GM12878 (cell line): ENCODE results near the gene FFAR2. TPM values are rescaled to one million over a fixed set of nuclear protein-coding genes. Genes with fewer than 3 reads are reported as not detected.
A peak's percentile ranks its signal among the peaks of the same experiment; 100 is the strongest.

Experiments used
- CBX3 ChIP-seq: fragments of 200-600 bp; sonication (generic); IDR thresholded peaks from 2 replicates; pipeline ENCODE4 v1.6.1; 2016; ENCODE audit warnings: low read depth, borderline replicate concordance
- CEBPB ChIP-seq, 2 experiments: fragments of 150-350 bp in 1 of 2; IDR thresholded peaks; 2 replicates each; pipeline ENCODE4 v1.6.1; 2012 to 2014; ENCODE audit warnings: low read depth in 2 of 2, low read length in 2 of 2, borderline replicate concordance in 1 of 2, inconsistent platforms in 1 of 2
- FOXM1 ChIP-seq: IDR thresholded peaks from 2 replicates; pipeline ENCODE4 v1.6.1; 2012; ENCODE audit warnings: low read depth, mild to moderate bottlenecking, inconsistent platforms, low read length, moderate library complexity
- IKZF1 ChIP-seq: fragments of 450-650 bp; conservative IDR thresholded peaks from 2 replicates; pipeline ENCODE4 v1.6.1; 2017; ENCODE audit warnings: antibody characterized with exemption, mild to moderate bottlenecking
- IKZF2 ChIP-seq, 2 experiments: fragments of 450-650 bp; IDR thresholded peaks; 2 replicates each; pipeline ENCODE4 v1.6.1; 2017; ENCODE audit warnings: mild to moderate bottlenecking in 2 of 2, moderate library complexity in 2 of 2
- IRF4 ChIP-seq: IDR thresholded peaks from 2 replicates; pipeline ENCODE4 v1.6.1; 2011; ENCODE audit warnings: low read depth, low read length
- PAX8 ChIP-seq: fragments of 450-650 bp; IDR thresholded peaks from 2 replicates; pipeline ENCODE4 v1.6.1; 2017; ENCODE audit warnings: mild to moderate bottlenecking, moderate library complexity
- PML ChIP-seq: IDR thresholded peaks from 2 replicates; pipeline ENCODE4 v1.6.1; 2012; ENCODE audit warnings: low read length, inconsistent platforms
- POLR2A ChIP-seq: IDR thresholded peaks from 2 replicates; pipeline ENCODE4 v1.6.1; 2011; ENCODE audit warnings: low read depth, mild to moderate bottlenecking, low read length
- POLR2AphosphoS5 ChIP-seq: IDR thresholded peaks from 2 replicates; pipeline ENCODE4 v1.6.1; 2011; ENCODE audit warnings: mild to moderate bottlenecking, low read length, inconsistent platforms
- SIN3A ChIP-seq: IDR thresholded peaks from 2 replicates; pipeline ENCODE4 v1.6.1; 2012; ENCODE audit warnings: low read depth, low read length, improper control_type of control experiment
- SMAD1 ChIP-seq: fragments of 450-650 bp; IDR thresholded peaks from 2 replicates; pipeline ENCODE4 v1.6.1; 2018; ENCODE audit warnings: mild to moderate bottlenecking, low read depth; ENCODE audit not compliant: partially characterized antibody
- SMARCA5 ChIP-seq: fragments of 450-650 bp; IDR thresholded peaks from 2 replicates; pipeline ENCODE4 v1.6.1; 2017; ENCODE audit warnings: mild to moderate bottlenecking
- ZSCAN29 ChIP-seq: fragments of 450-650 bp; IDR thresholded peaks from 2 replicates; pipeline ENCODE4 v1.6.1; 2017; ENCODE audit warnings: mild to moderate bottlenecking, moderate library complexity
- polyA plus RNA-seq, 11 experiments: library from polyadenylated mRNA; depleted of rRNA in 4 of 11; unstranded in 6 of 11; stranded (reverse) in 5 of 11; fragments of >200 nt; fragmentation: Nextera tagmentation in 4 of 11; fragmentation: Illumina TruSeq in 1 of 11; extraction: Ambion mirVana in 4 of 11; extraction: Trizol in 1 of 11; gene quantifications; 1 replicate in 1 of 11; 2 replicates in 10 of 11; pipeline versions ENCODE4 v1.2.1 to v1.2.3, GENCODE V29; 2011 to 2016; ENCODE audit warnings: inconsistent platforms in 2 of 11, missing spikeins in 2 of 11, low read depth in 1 of 11
- total RNA-seq, 4 experiments: library from RNA; depleted of rRNA in 3 of 4; stranded (reverse); fragments of >200 nt in 3 of 4; fragmentation: Illumina TruSeq in 1 of 4; extraction: Trizol in 1 of 4; gene quantifications; 2 replicates each; pipeline versions ENCODE4 v1.2.1 to v1.2.3, GENCODE V29; 2013 to 2021
- TF ChIP-seq, protein P1 (sequence below): fragments of 150-350 bp; IDR thresholded peaks from 2 replicates; pipeline ENCODE4 v1.6.1; 2016; ENCODE audit warnings: low read depth, low read length
- TF ChIP-seq, protein P2 (sequence below): fragments of 450-650 bp; IDR thresholded peaks from 2 replicates; pipeline ENCODE4 v1.6.1; 2016; ENCODE audit warnings: mild to moderate bottlenecking, moderate library complexity, borderline replicate concordance
- TF ChIP-seq, protein P3 (sequence below): IDR thresholded peaks from 2 replicates; pipeline ENCODE4 v1.6.1; 2012; ENCODE audit warnings: low read length, inconsistent platforms
- TF ChIP-seq, protein P4 (sequence below): fragments of 450-650 bp; IDR thresholded peaks from 2 replicates; pipeline ENCODE4 v1.6.1; 2017; ENCODE audit warnings: mild to moderate bottlenecking, moderate library complexity
- TF ChIP-seq, protein P5 (sequence below): IDR thresholded peaks from 2 replicates; pipeline ENCODE4 v1.6.1; 2012; ENCODE audit warnings: low read depth, low read length, improper control_type of control experiment

The FFAR2 gene
- total and polyA plus RNA-seq, 10 of the 15 experiments (the other 5 are each of a cell fraction or from before 2014, with no cell fraction given): 0.05 to 4.0 (median 2.1) TPM

DNA sequence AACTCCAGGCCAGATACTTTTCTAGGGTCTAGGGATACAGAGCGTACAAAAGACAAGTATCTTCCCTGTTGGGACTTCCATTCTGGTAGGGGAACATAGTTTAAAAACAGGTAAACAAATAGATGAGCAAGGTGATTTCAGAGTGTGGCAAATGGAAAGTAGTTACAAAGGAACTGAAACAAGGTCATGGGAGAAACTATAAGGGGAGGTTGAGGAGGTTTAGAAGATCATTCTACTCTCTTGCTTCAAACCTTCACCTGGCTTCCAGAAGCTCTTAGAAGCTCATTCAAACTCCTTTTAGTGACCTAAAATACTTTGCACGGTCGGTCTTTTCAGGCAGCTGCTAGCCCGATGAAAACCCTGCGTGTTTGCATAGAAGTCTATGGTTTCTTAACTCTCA, 9.1 kb downstream of the FFAR2 start (continued):
- TF ChIP-seq, protein P1, sequence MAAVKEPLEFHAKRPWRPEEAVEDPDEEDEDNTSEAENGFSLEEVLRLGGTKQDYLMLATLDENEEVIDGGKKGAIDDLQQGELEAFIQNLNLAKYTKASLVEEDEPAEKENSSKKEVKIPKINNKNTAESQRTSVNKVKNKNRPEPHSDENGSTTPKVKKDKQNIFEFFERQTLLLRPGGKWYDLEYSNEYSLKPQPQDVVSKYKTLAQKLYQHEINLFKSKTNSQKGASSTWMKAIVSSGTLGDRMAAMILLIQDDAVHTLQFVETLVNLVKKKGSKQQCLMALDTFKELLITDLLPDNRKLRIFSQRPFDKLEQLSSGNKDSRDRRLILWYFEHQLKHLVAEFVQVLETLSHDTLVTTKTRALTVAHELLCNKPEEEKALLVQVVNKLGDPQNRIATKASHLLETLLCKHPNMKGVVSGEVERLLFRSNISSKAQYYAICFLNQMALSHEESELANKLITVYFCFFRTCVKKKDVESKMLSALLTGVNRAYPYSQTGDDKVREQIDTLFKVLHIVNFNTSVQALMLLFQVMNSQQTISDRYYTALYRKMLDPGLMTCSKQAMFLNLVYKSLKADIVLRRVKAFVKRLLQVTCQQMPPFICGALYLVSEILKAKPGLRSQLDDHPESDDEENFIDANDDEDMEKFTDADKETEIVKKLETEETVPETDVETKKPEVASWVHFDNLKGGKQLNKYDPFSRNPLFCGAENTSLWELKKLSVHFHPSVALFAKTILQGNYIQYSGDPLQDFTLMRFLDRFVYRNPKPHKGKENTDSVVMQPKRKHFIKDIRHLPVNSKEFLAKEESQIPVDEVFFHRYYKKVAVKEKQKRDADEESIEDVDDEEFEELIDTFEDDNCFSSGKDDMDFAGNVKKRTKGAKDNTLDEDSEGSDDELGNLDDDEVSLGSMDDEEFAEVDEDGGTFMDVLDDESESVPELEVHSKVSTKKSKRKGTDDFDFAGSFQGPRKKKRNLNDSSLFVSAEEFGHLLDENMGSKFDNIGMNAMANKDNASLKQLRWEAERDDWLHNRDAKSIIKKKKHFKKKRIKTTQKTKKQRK: no peak
- TF ChIP-seq SMARCA5: no peak
- no peak for TF ChIP-seq SIN3A
- peak; percentile 53; the same call in 1 of the 2 replicates for TF ChIP-seq FOXM1
- TF ChIP-seq POLR2A: no peak
- TF ChIP-seq CEBPB (IDR thresholded peaks at IDR 0.05; ENCODE audit: borderline replicate concordance in 1 of 2, low read depth in 2 of 2, low read length in 2 of 2): peak in 1 of 2 experiments; percentile 58; a peak in 1 of 4 replicates
- TF ChIP-seq IKZF1: peak; percentile 59
- TF ChIP-seq, protein P2, sequence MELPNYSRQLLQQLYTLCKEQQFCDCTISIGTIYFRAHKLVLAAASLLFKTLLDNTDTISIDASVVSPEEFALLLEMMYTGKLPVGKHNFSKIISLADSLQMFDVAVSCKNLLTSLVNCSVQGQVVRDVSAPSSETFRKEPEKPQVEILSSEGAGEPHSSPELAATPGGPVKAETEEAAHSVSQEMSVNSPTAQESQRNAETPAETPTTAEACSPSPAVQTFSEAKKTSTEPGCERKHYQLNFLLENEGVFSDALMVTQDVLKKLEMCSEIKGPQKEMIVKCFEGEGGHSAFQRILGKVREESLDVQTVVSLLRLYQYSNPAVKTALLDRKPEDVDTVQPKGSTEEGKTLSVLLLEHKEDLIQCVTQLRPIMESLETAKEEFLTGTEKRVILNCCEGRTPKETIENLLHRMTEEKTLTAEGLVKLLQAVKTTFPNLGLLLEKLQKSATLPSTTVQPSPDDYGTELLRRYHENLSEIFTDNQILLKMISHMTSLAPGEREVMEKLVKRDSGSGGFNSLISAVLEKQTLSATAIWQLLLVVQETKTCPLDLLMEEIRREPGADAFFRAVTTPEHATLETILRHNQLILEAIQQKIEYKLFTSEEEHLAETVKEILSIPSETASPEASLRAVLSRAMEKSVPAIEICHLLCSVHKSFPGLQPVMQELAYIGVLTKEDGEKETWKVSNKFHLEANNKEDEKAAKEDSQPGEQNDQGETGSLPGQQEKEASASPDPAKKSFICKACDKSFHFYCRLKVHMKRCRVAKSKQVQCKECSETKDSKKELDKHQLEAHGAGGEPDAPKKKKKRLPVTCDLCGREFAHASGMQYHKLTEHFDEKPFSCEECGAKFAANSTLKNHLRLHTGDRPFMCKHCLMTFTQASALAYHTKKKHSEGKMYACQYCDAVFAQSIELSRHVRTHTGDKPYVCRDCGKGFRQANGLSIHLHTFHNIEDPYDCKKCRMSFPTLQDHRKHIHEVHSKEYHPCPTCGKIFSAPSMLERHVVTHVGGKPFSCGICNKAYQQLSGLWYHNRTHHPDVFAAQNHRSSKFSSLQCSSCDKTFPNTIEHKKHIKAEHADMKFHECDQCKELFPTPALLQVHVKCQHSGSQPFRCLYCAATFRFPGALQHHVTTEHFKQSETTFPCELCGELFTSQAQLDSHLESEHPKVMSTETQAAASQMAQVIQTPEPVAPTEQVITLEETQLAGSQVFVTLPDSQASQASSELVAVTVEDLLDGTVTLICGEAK: no peak
- TF ChIP-seq PAX8: no peak
- peak; percentile 55; the same call in 1 of the 2 replicates for TF ChIP-seq POLR2AphosphoS5
- TF ChIP-seq PML: peak; percentile 77; the same call in 1 of the 2 replicates
- TF ChIP-seq, protein P3, sequence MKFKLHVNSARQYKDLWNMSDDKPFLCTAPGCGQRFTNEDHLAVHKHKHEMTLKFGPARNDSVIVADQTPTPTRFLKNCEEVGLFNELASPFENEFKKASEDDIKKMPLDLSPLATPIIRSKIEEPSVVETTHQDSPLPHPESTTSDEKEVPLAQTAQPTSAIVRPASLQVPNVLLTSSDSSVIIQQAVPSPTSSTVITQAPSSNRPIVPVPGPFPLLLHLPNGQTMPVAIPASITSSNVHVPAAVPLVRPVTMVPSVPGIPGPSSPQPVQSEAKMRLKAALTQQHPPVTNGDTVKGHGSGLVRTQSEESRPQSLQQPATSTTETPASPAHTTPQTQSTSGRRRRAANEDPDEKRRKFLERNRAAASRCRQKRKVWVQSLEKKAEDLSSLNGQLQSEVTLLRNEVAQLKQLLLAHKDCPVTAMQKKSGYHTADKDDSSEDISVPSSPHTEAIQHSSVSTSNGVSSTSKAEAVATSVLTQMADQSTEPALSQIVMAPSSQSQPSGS: peak; percentile 68; the same call in 1 of the 2 replicates
- TF ChIP-seq ZSCAN29: no peak
- no peak for TF ChIP-seq CBX3
- TF ChIP-seq IKZF2 (IDR thresholded peaks at IDR 0.05): peak; percentile 76
- TF ChIP-seq, protein P4, sequence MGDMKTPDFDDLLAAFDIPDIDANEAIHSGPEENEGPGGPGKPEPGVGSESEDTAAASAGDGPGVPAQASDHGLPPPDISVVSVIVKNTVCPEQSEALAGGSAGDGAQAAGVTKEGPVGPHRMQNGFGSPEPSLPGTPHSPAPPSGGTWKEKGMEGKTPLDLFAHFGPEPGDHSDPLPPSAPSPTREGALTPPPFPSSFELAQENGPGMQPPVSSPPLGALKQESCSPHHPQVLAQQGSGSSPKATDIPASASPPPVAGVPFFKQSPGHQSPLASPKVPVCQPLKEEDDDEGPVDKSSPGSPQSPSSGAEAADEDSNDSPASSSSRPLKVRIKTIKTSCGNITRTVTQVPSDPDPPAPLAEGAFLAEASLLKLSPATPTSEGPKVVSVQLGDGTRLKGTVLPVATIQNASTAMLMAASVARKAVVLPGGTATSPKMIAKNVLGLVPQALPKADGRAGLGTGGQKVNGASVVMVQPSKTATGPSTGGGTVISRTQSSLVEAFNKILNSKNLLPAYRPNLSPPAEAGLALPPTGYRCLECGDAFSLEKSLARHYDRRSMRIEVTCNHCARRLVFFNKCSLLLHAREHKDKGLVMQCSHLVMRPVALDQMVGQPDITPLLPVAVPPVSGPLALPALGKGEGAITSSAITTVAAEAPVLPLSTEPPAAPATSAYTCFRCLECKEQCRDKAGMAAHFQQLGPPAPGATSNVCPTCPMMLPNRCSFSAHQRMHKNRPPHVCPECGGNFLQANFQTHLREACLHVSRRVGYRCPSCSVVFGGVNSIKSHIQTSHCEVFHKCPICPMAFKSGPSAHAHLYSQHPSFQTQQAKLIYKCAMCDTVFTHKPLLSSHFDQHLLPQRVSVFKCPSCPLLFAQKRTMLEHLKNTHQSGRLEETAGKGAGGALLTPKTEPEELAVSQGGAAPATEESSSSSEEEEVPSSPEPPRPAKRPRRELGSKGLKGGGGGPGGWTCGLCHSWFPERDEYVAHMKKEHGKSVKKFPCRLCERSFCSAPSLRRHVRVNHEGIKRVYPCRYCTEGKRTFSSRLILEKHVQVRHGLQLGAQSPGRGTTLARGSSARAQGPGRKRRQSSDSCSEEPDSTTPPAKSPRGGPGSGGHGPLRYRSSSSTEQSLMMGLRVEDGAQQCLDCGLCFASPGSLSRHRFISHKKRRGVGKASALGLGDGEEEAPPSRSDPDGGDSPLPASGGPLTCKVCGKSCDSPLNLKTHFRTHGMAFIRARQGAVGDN: peak; percentile 77
- TF ChIP-seq, protein P5, sequence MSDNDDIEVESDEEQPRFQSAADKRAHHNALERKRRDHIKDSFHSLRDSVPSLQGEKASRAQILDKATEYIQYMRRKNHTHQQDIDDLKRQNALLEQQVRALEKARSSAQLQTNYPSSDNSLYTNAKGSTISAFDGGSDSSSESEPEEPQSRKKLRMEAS: no peak
- TF ChIP-seq IRF4: 0 out of 2 replicates have a peak, but pooled peaks have one; percentile 53
- peak; percentile 22 for TF ChIP-seq SMAD1
